ENCODE data around the gene HIVEP1.

GRCh38 chr6:12088531-12088930 is 76.4 kb downstream of the HIVEP1 start:
- TF ChIP-seq EZH2 (IDR thresholded peaks at IDR 0.05) (no peak), POLR2AphosphoS5 (IDR thresholded peaks at IDR 0.05; ENCODE audit: borderline replicate concordance, low read depth, low read length) (no peak)
